H9 (cell line): ENCODE results near the gene MEPE. TPM values are rescaled to one million over a fixed set of nuclear protein-coding genes. Genes with fewer than 3 reads are reported as not detected.

Source experiments
- DNase-seq: peaks from one replicate; pipeline ENCODE4 v3.0.0-alpha.2; 2017
- H2AFZ ChIP-seq: one replicate; pipeline ENCODE4 v1.6.1; 2013; ENCODE audit warnings: mild to moderate bottlenecking, low read length, control low read depth, moderate library complexity
- H2AK5ac ChIP-seq: 2 replicates; pipeline ENCODE4 v1.6.1; 2013; ENCODE audit warnings: low read length, control low read depth, mixed read lengths; ENCODE audit not compliant: insufficient read length
- H2BK120ac ChIP-seq: one replicate; pipeline ENCODE4 v1.6.1; 2013; ENCODE audit warnings: low read depth, mild to moderate bottlenecking, low read length, control low read depth, inconsistent platforms; ENCODE audit not compliant: poor library complexity, severe bottlenecking
- H2BK12ac ChIP-seq: 2 replicates; pipeline ENCODE4 v1.6.1; 2013; ENCODE audit warnings: low read length, control low read depth, mixed read lengths, low read depth; ENCODE audit not compliant: insufficient read length
- H2BK15ac ChIP-seq: 2 replicates; pipeline ENCODE4 v1.6.1; 2013; ENCODE audit warnings: low read depth, low read length, control low read depth
- H2BK20ac ChIP-seq: one replicate; pipeline ENCODE4 v1.6.1; 2013; ENCODE audit warnings: low read depth, mild to moderate bottlenecking, low read length, control low read depth, inconsistent platforms; ENCODE audit not compliant: poor library complexity, severe bottlenecking
- H2BK5ac ChIP-seq: 2 replicates; pipeline ENCODE4 v1.6.1; 2013; ENCODE audit warnings: low read length, control low read depth, mixed read lengths; ENCODE audit not compliant: insufficient read length
- H3K14ac ChIP-seq: 2 replicates; pipeline ENCODE4 v1.6.1; 2013; ENCODE audit warnings: low read length, control low read depth; ENCODE audit not compliant: insufficient read depth
- H3K18ac ChIP-seq: 2 replicates; pipeline ENCODE4 v1.6.1; 2013; ENCODE audit warnings: low read depth, mild to moderate bottlenecking, mixed read lengths, low read length, control low read depth; ENCODE audit not compliant: insufficient read length
- H3K23ac ChIP-seq: 2 replicates; pipeline ENCODE4 v1.6.1; 2013; ENCODE audit warnings: low read length, control low read depth, mixed read lengths, low read depth; ENCODE audit not compliant: insufficient read length
- H3K23me2 ChIP-seq: 2 replicates; pipeline ENCODE4 v1.6.1; 2013; ENCODE audit warnings: low read depth, mild to moderate bottlenecking, mixed read lengths, low read length, control low read depth; ENCODE audit not compliant: insufficient read length, poor library complexity, severe bottlenecking
- H3K27ac ChIP-seq: 2 replicates; pipeline ENCODE4 v1.5.1; 2013; ENCODE audit warnings: low read length, control low read depth, mixed read lengths, low read depth; ENCODE audit not compliant: insufficient read length
- H3K27me3 ChIP-seq: 2 replicates; pipeline ENCODE4 v1.6.1; 2013; ENCODE audit warnings: low read length, control low read depth, inconsistent platforms; ENCODE audit not compliant: insufficient read depth
- H3K4ac ChIP-seq: 2 replicates; pipeline ENCODE4 v1.6.1; 2013; ENCODE audit warnings: low read depth, mild to moderate bottlenecking, control low read depth, inconsistent platforms, low read length, moderate library complexity
- H3K4me1 ChIP-seq: 2 replicates; pipeline ENCODE4 v1.6.1; 2013; ENCODE audit warnings: low read length, control low read depth, inconsistent platforms; ENCODE audit not compliant: insufficient read depth
- H3K4me2 ChIP-seq: 2 replicates; pipeline ENCODE4 v1.6.1; 2013; ENCODE audit warnings: low read length, control low read depth, mixed read lengths; ENCODE audit not compliant: insufficient read length, insufficient read depth
- H3K56ac ChIP-seq: 2 replicates; pipeline ENCODE4 v1.6.1; 2013; ENCODE audit warnings: low read depth, mild to moderate bottlenecking, mixed read lengths, low read length, control low read depth; ENCODE audit not compliant: insufficient read length
- H3K79me1 ChIP-seq: 2 replicates; pipeline ENCODE4 v1.6.1; 2013; ENCODE audit warnings: low read depth, mild to moderate bottlenecking, moderate library complexity, low read length, control low read depth, inconsistent platforms; ENCODE audit not compliant: insufficient read depth, poor library complexity, severe bottlenecking
- H3K79me2 ChIP-seq: 2 replicates; pipeline ENCODE4 v1.6.1; 2013; ENCODE audit warnings: low read length, control low read depth, inconsistent platforms; ENCODE audit not compliant: insufficient read depth
- H3K9ac ChIP-seq: 2 replicates; pipeline ENCODE4 v1.6.1; 2013; ENCODE audit warnings: low read length, control low read depth, mixed read lengths; ENCODE audit not compliant: insufficient read length; ENCODE audit errors: extremely low read depth
- H3K9me3 ChIP-seq: one replicate; pipeline ENCODE4 v1.6.1; 2013; ENCODE audit warnings: low read depth, low read length, inconsistent platforms; ENCODE audit not compliant: control insufficient read depth
- H3T11ph ChIP-seq: one replicate; pipeline ENCODE4 v1.6.1; 2013; ENCODE audit warnings: mild to moderate bottlenecking, low read length, control low read depth, inconsistent platforms
- H4K20me1 ChIP-seq: one replicate; pipeline ENCODE4 v1.6.1; 2013; ENCODE audit not compliant: control insufficient read depth, insufficient read length, insufficient read depth
- H4K5ac ChIP-seq: 2 replicates; pipeline ENCODE4 v1.6.1; 2013; ENCODE audit warnings: low read depth, mild to moderate bottlenecking, mixed read lengths, low read length, control low read depth; ENCODE audit not compliant: insufficient read length
- H4K8ac ChIP-seq: replicated peaks from 2 replicates; pipeline ENCODE4 v1.6.1; 2013; ENCODE audit warnings: low read length, control low read depth, mixed read lengths, low read depth; ENCODE audit not compliant: insufficient read length
- H4K91ac ChIP-seq: 2 replicates; pipeline ENCODE4 v1.6.1; 2013; ENCODE audit warnings: low read depth, mild to moderate bottlenecking, moderate library complexity, mixed read lengths, low read length, control low read depth; ENCODE audit not compliant: insufficient read length
- H3K27ac Mint-ChIP-seq, 3 experiments: 2 replicates in 2 of 3; 3 replicates in 1 of 3; pipeline ENCODE4 v1.8.0; 2020 to 2021; ENCODE audit warnings: mixed read lengths in 3 of 3, mild to moderate bottlenecking in 1 of 3, moderate library complexity in 1 of 3
- H3K27me3 Mint-ChIP-seq: 2 replicates; pipeline ENCODE4 v1.8.0; 2021; ENCODE audit warnings: low read depth, mild to moderate bottlenecking, moderate library complexity, mixed read lengths
- H3K36me3 Mint-ChIP-seq, 3 experiments: 2 replicates in 2 of 3; 3 replicates in 1 of 3; pipeline ENCODE4 v1.8.0; 2020 to 2021; ENCODE audit warnings: low read depth in 3 of 3, mixed read lengths in 3 of 3; ENCODE audit not compliant: insufficient read depth in 1 of 3
- H3K4me1 Mint-ChIP-seq, 2 experiments: 2 replicates each; pipeline ENCODE4 v1.8.0; 2020; ENCODE audit warnings: mixed read lengths in 2 of 2
- H3K4me3 Mint-ChIP-seq, 2 experiments: 2 replicates in 1 of 2; 3 replicates in 1 of 2; pipeline ENCODE4 v1.8.0; 2020 to 2021; ENCODE audit warnings: mild to moderate bottlenecking in 2 of 2, mixed read lengths in 2 of 2, moderate library complexity in 1 of 2
- H3K9me3 Mint-ChIP-seq, 2 experiments: 2 replicates in 1 of 2; 3 replicates in 1 of 2; pipeline ENCODE4 v1.8.0; 2020; ENCODE audit warnings: mild to moderate bottlenecking in 2 of 2, mixed read lengths in 2 of 2, moderate library complexity in 1 of 2
- CTCF ChIP-seq: fragments of 200-600 bp; sonication (generic); conservative IDR thresholded peaks from 3 replicates; pipeline ENCODE4 v1.8.0; 2021; ENCODE audit warnings: antibody characterized with exemption, mild to moderate bottlenecking
- WGBS: extraction: QIAGEN DNeasy Blood & Tissue Kit; methylation state at CpG from one replicate; pipeline ENCODE4 v1.1.7; 2013; ENCODE audit warnings: missing lambda C conversion rate, low lambda C conversion rate, mixed read lengths; ENCODE audit not compliant: insufficient read length; ENCODE audit errors: extremely low coverage; 5-methylcytosine and 5-hydroxymethylcytosine counted together
- total RNA-seq: library from RNA; stranded (reverse); gene quantifications from 2 replicates; pipeline ENCODE4 v1.2.1, GENCODE V29; 2021

The MEPE gene
- total RNA-seq, 1 experiment from 2014 or later = not detected

- H2AFZ ChIP-seq = no peak overlapping the region
- DNase-seq = peak; percentile 65
Measured at GRCh38 chr4:87865960-87866598, 33.3 kb downstream of the MEPE start.

More at GRCh38 chr4:87865960-87866598, 33.3 kb downstream of the MEPE start:
- peak overlapping the region; percentile 80 for H3T11ph ChIP-seq
- no peaks in the 10 kb centered on the region for H3K23me2 ChIP-seq
- no peak overlapping the region for H2BK5ac ChIP-seq
- no peak overlapping the region for H3K23ac ChIP-seq
- no peak overlapping the region for H3K4ac ChIP-seq
- H2BK20ac ChIP-seq = no peak overlapping the region
- no peak overlapping the region for H3K14ac ChIP-seq
- H4K20me1 ChIP-seq = no peaks in the 10 kb centered on the region
- Mint-ChIP-seq H3K36me3 (peaks cover 4 to 25% (median 10%) of the 10 kb centered on the region in 3 experiments), H3K27me3 (no peaks in the 10 kb centered on the region), H3K27ac (peak overlapping the region; percentile 98 to 99 (median 98)), H3K9me3 (peaks cover 11 to 16% of the 10 kb centered on the region in 2 experiments), H3K4me1 (peaks cover 38 to 47% of the 10 kb centered on the region in 2 experiments), H3K4me3 (peak overlapping the region; percentile 40 to 68)
- H3K79me1 ChIP-seq = no peaks in the 10 kb centered on the region
- no peak overlapping the region for H4K5ac ChIP-seq
- H2BK15ac ChIP-seq = no peak overlapping the region
- no peaks in the 10 kb centered on the region for H3K9me3 ChIP-seq
- H2BK12ac ChIP-seq = no peak overlapping the region
- H3K27ac ChIP-seq = peak overlapping the region; percentile 86
- no peak overlapping the region for H3K56ac ChIP-seq
- TF ChIP-seq CTCF = no peak
- no peak overlapping the region for H2BK120ac ChIP-seq
- H3K4me2 ChIP-seq = peak overlapping the region; percentile 58
- peak overlapping the region; percentile 12 for H3K9ac ChIP-seq
- H2AK5ac ChIP-seq = peak overlapping the region; percentile 87
- WGBS = no CpG with 5 or more reads among the region's 1 CpG
- H3K18ac ChIP-seq = no peak overlapping the region
- H3K79me2 ChIP-seq = no peaks in the 10 kb centered on the region
- no peak overlapping the region for H4K91ac ChIP-seq
- H3K27me3 ChIP-seq = no peaks in the 10 kb centered on the region
- H3K4me1 ChIP-seq = no peaks in the 10 kb centered on the region; the same call in 1 of the 2 replicates
- H4K8ac ChIP-seq = no peak overlapping the region
